GM21717 (cell line): Measurements from ENCODE around the gene MYOM3.

Experiments used
- ATAC-seq: cut with Tn5 transposase; IDR thresholded peaks from one replicate; pipeline ENCODE4 v1.9.1; 2021; ENCODE audit warnings: mild to moderate bottlenecking, moderate library complexity; ENCODE audit not compliant: unreplicated experiment

The MYOM3 gene

GRCh38 chr1:24139222-24139489, 27.2 kb upstream of the MYOM3 start:
- no peak for ATAC-seq

GRCh38 chr1:24138476-24139221, 26.7 kb upstream of the MYOM3 start:
- ATAC-seq, result no peak

GRCh38 chr1:24136956-24137539, 25.1 kb upstream of the MYOM3 start:
- no peak for ATAC-seq

- ATAC-seq, result no peak
Measured at GRCh38 chr1:24134376-24134775, 22.4 kb upstream of the MYOM3 start.

- no peak for ATAC-seq
Measured at GRCh38 chr1:24133819-24134218, 21.9 kb upstream of the MYOM3 start.

- no peak for ATAC-seq
Measured at GRCh38 chr1:24130385-24130784, 18.4 kb upstream of the MYOM3 start.

GRCh38 chr1:24127801-24128363, 15.9 kb upstream of the MYOM3 start:
- no peak for ATAC-seq

GRCh38 chr1:24127134-24127800, 15.3 kb upstream of the MYOM3 start:
- no peak for ATAC-seq

GRCh38 chr1:24126672-24127023, 14.7 kb upstream of the MYOM3 start:
- ATAC-seq, result no peak

- no peak for ATAC-seq
Measured at GRCh38 chr1:24126018-24126671, 14.2 kb upstream of the MYOM3 start.

GRCh38 chr1:24125456-24125855, 13.5 kb upstream of the MYOM3 start:
- no peak for ATAC-seq

- no peak for ATAC-seq
Measured at GRCh38 chr1:24124980-24125379, 13.0 kb upstream of the MYOM3 start.

GRCh38 chr1:24123611-24124010, 11.7 kb upstream of the MYOM3 start:
- ATAC-seq, result no peak

GRCh38 chr1:24122776-24123175, 10.8 kb upstream of the MYOM3 start:
- no peak for ATAC-seq

- ATAC-seq, result no peak
Measured at GRCh38 chr1:24121406-24121805, 9.5 kb upstream of the MYOM3 start.

- no peak for ATAC-seq
Measured at GRCh38 chr1:24120965-24121364, 9.0 kb upstream of the MYOM3 start.

- no peak for ATAC-seq
Measured at GRCh38 chr1:24119859-24120756, 8.2 kb upstream of the MYOM3 start.

- no peak for ATAC-seq
Measured at GRCh38 chr1:24119489-24119858, 7.5 kb upstream of the MYOM3 start.

GRCh38 chr1:24118410-24119242, 6.7 kb upstream of the MYOM3 start:
- ATAC-seq, result no peak
